PC-9 (cell line): ENCODE data around the gene NUP107. TPM values are rescaled to one million over a fixed set of nuclear protein-coding genes. Genes with fewer than 3 reads are reported as not detected.

Source experiments
- BruUV-seq: library from RNA; stranded (reverse); fragments of 400-500 nt; replicated peaks from 2 replicates; lab custom pipeline; 2021; lab: Mats Ljungman, UMichigan
- CTCF ChIA-PET: fragments of 300-600 bp; sonication (Branson Sonifier 250); formaldehyde crosslinking; loops from one replicate; lab custom pipeline; 2022; ENCODE audit warnings: antibody characterized with exemption; lab: Charles Lee
- POLR2A ChIA-PET: fragments of 300-600 bp; sonication (Branson Sonifier 250); formaldehyde crosslinking; loops from one replicate; lab custom pipeline; 2022; ENCODE audit warnings: antibody characterized with exemption; ENCODE audit not compliant: unreplicated experiment; lab: Charles Lee
- DNase-seq, 2 experiments: peaks; one replicate each; pipeline versions ENCODE4 v3.0.0 to v3.0.0-alpha.2; 2015 to 2022; ENCODE audit warnings: mixed read lengths in 1 of 2
- H2AFZ ChIP-seq: fragments of 200-600 bp; sonication (generic); 2 replicates; pipeline ENCODE4 v1.8.1; 2017; ENCODE audit warnings: antibody characterized with exemption
- H3F3A ChIP-seq: fragments of 200-600 bp; sonication (generic); 2 replicates; pipeline ENCODE4 v1.8.1; 2017; ENCODE audit warnings: antibody characterized with exemption, mild to moderate bottlenecking, low read depth; ENCODE audit not compliant: insufficient read depth
- H3K27ac ChIP-seq: fragments of 200-600 bp; sonication (generic); 2 replicates; pipeline ENCODE4 v1.6.1; 2016; ENCODE audit warnings: mixed run types
- H3K27me3 ChIP-seq: fragments of 200-600 bp; sonication (generic); 2 replicates; pipeline ENCODE4 v1.6.1; 2016; ENCODE audit warnings: low read depth, mixed run types; ENCODE audit not compliant: insufficient read depth
- H3K36me3 ChIP-seq: fragments of 200-600 bp; sonication (generic); 2 replicates; pipeline ENCODE4 v1.6.1; 2016; ENCODE audit warnings: low read depth, mixed run types
- H3K4me1 ChIP-seq: fragments of 200-600 bp; sonication (generic); replicated peaks from 2 replicates; pipeline ENCODE4 v1.6.1; 2016; ENCODE audit warnings: mixed run types; ENCODE audit not compliant: insufficient read depth
- H3K4me2 ChIP-seq: fragments of 200-600 bp; sonication (generic); 2 replicates; pipeline ENCODE4 v1.6.1; 2017; ENCODE audit warnings: mixed run types
- H3K4me3 ChIP-seq: fragments of 200-600 bp; sonication (generic); 2 replicates; pipeline ENCODE4 v1.6.1; 2016; ENCODE audit warnings: mixed run types
- H3K79me2 ChIP-seq: fragments of 200-600 bp; sonication (generic); 2 replicates; pipeline ENCODE4 v1.6.1; 2017; ENCODE audit warnings: low read depth, mixed run types
- H3K9me2 ChIP-seq: fragments of 200-600 bp; sonication (generic); 2 replicates; pipeline ENCODE4 v1.8.1; 2017; ENCODE audit warnings: mild to moderate bottlenecking; ENCODE audit not compliant: insufficient read depth
- H3K9me3 ChIP-seq: fragments of 200-600 bp; sonication (generic); 2 replicates; pipeline ENCODE4 v1.8.1; 2016; ENCODE audit warnings: low read depth; ENCODE audit not compliant: insufficient read depth
- H4K20me1 ChIP-seq: fragments of 200-600 bp; sonication (generic); 2 replicates; pipeline ENCODE4 v1.8.1; 2017; ENCODE audit not compliant: insufficient read depth
- CTCF ChIP-seq: fragments of 200-600 bp; sonication (generic); conservative IDR thresholded peaks from 2 replicates; pipeline ENCODE4 v1.6.1; 2017; ENCODE audit warnings: mixed run types, antibody characterized with exemption, mild to moderate bottlenecking, moderate library complexity
- EZH2 ChIP-seq: fragments of 200-600 bp; sonication (generic); IDR thresholded peaks from 2 replicates; pipeline ENCODE4 v1.8.0; 2017; ENCODE audit warnings: antibody characterized with exemption, low read depth
- intact Hi-C: fragments of 100-400 bp; cut with micrococcal nuclease; formaldehyde crosslinking; loops from one replicate; pipeline ENCODE4 v1.10.0; 2022; ENCODE audit not compliant: unreplicated experiment
- total RNA-seq: library from RNA; stranded (reverse); gene quantifications from 2 replicates; pipeline ENCODE4 v1.2.3, GENCODE V29; 2021

Gene NUP107
- total RNA-seq, 1 experiment from 2014 or later = 84.9 TPM

DNA sequence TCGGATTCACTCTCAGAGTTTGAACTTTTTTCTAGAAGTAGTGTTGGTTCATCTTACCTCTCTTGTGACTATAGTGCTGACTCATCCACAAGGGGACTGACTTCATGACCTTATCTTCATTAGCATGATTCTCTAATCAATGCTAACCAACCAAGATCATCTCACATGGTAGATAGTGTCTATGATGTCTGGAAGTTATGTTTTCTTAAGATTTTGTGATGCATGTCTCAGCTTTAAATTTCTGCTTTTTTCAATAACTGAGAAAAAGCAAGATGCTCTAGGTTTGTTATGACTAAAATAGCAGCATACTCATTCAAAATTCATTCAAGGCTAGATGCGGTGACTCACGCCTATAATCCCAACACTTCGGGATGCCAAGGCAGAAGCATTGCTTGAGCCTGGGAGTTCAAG, 46.9 kb downstream of the NUP107 start:
- CTCF ChIA-PET = no interaction called here
- H2AFZ ChIP-seq = no peak overlapping the region
- H3K4me1 ChIP-seq = no peaks in the 10 kb centered on the region
- intact Hi-C loops = no loop called here
- 0 out of 2 replicates have a peak, but pooled peaks cover 5% of the 10 kb centered on the region for H3F3A ChIP-seq
- no peak overlapping the region for H3K4me2 ChIP-seq
- no peaks in the 10 kb centered on the region for H3K9me2 ChIP-seq
- H4K20me1 ChIP-seq = no peaks in the 10 kb centered on the region
- H3K36me3 ChIP-seq = peaks cover 56% of the 10 kb centered on the region
- no peak overlapping the region for H3K4me3 ChIP-seq
- no peaks in the 10 kb centered on the region for H3K79me2 ChIP-seq
- no peak for TF ChIP-seq CTCF
- TF ChIP-seq EZH2 = no peak
- no peak overlapping the region for H3K27ac ChIP-seq
- POLR2A ChIA-PET = no interaction called here
- no peak for DNase-seq
- H3K27me3 ChIP-seq = no peaks in the 10 kb centered on the region
- H3K9me3 ChIP-seq = no peaks in the 10 kb centered on the region
- no TSS peak for BruUV-seq

GRCh38 chr12:68739891-68740290, 53.1 kb downstream of the NUP107 start:
- CTCF ChIA-PET = no interaction called here
- Histone ChIP-seq H3K4me1 (no peaks in the 10 kb centered on the region), H3K4me3 (no peak overlapping the region), H3K9me2 (no peaks in the 10 kb centered on the region), H3K9me3 (no peaks in the 10 kb centered on the region; the same call in 1 of the 2 replicates), H2AFZ (no peak overlapping the region), H3K36me3 (peaks cover 34% of the 10 kb centered on the region), H3K79me2 (no peaks in the 10 kb centered on the region), H3K4me2 (no peak overlapping the region), H3F3A (peaks cover 12% of the 10 kb centered on the region; the same call in 1 of the 2 replicates), H3K27ac (no peak overlapping the region), H4K20me1 (no peaks in the 10 kb centered on the region), H3K27me3 (no peaks in the 10 kb centered on the region)
- TF ChIP-seq EZH2 (no peak), CTCF (no peak)
- POLR2A ChIA-PET = no interaction called here
- no peak for DNase-seq
- intact Hi-C loops = no loop called here
- BruUV-seq = no TSS peak

GRCh38 chr12:68743356-68743755, 56.6 kb downstream of the NUP107 start:
- Histone ChIP-seq H3K9me2 (no peaks in the 10 kb centered on the region), H3K79me2 (peaks cover 14% of the 10 kb centered on the region; the same call in 1 of the 2 replicates), H3K4me1 (peaks cover 17% of the 10 kb centered on the region), H3K27me3 (no peaks in the 10 kb centered on the region), H2AFZ (no peak overlapping the region), H3K4me2 (no peak overlapping the region), H3F3A (peaks cover 20% of the 10 kb centered on the region; the same call in 1 of the 2 replicates), H3K36me3 (peaks cover 12% of the 10 kb centered on the region), H3K27ac (no peak overlapping the region), H3K9me3 (no peaks in the 10 kb centered on the region; the same call in 1 of the 2 replicates), H4K20me1 (no peaks in the 10 kb centered on the region), H3K4me3 (no peak overlapping the region)
- DNase-seq = no peak
- no TSS peak for BruUV-seq
- ChIA-PET CTCF (no interaction called here), POLR2A (no interaction called here)
- no peak for TF ChIP-seq EZH2
- TF ChIP-seq CTCF = no peak
- intact Hi-C loops = no loop called here
